GM23248 (cell line): ENCODE measurements around the gene PTPRN2. TPM values are rescaled to one million over a fixed set of nuclear protein-coding genes. Genes with fewer than 3 reads are reported as not detected.

ENCODE experiments used
- DNase-seq: peaks from one replicate; pipeline ENCODE4 v3.0.0-alpha.2; 2015
- H2AFZ ChIP-seq: fragments of 200-600 bp; sonication (generic); 2 replicates; pipeline ENCODE4 v1.6.1; 2016; ENCODE audit warnings: antibody characterized with exemption
- H3F3A ChIP-seq: fragments of 200-600 bp; sonication (generic); 2 replicates; pipeline ENCODE4 v1.6.1; 2016; ENCODE audit warnings: mild to moderate bottlenecking, antibody characterized with exemption, mixed run types; ENCODE audit not compliant: insufficient read depth
- H3K27ac ChIP-seq: fragments of 200-600 bp; sonication (generic); 2 replicates; pipeline ENCODE4 v1.5.1; 2016; ENCODE audit warnings: mild to moderate bottlenecking
- H3K27me3 ChIP-seq: fragments of 200-600 bp; sonication (generic); replicated peaks from 2 replicates; pipeline ENCODE4 v1.6.1; 2016; ENCODE audit warnings: mild to moderate bottlenecking; ENCODE audit not compliant: insufficient read depth
- H3K36me3 ChIP-seq: fragments of 200-600 bp; sonication (generic); 2 replicates; pipeline ENCODE4 v1.6.1; 2016; ENCODE audit warnings: low read depth, mild to moderate bottlenecking
- H3K4me1 ChIP-seq: fragments of 200-600 bp; sonication (generic); 2 replicates; pipeline ENCODE4 v1.6.1; 2016; ENCODE audit warnings: mild to moderate bottlenecking; ENCODE audit not compliant: insufficient read depth
- H3K4me2 ChIP-seq: fragments of 200-600 bp; sonication (generic); one replicate; pipeline ENCODE4 v1.6.1; 2016; ENCODE audit warnings: mild to moderate bottlenecking; ENCODE audit not compliant: unreplicated experiment
- H3K4me3 ChIP-seq: fragments of 200-600 bp; sonication (generic); 2 replicates; pipeline ENCODE4 v1.5.1; 2016; ENCODE audit warnings: mild to moderate bottlenecking
- H3K79me2 ChIP-seq: fragments of 200-600 bp; sonication (generic); 2 replicates; pipeline ENCODE4 v1.6.1; 2016; ENCODE audit warnings: mild to moderate bottlenecking; ENCODE audit not compliant: insufficient read depth
- H3K9ac ChIP-seq: fragments of 200-600 bp; sonication (generic); 2 replicates; pipeline ENCODE4 v1.6.1; 2016; ENCODE audit warnings: mild to moderate bottlenecking
- H3K9me2 ChIP-seq: fragments of 200-600 bp; sonication (generic); 2 replicates; pipeline ENCODE4 v1.6.1; 2016; ENCODE audit warnings: mixed run types, mild to moderate bottlenecking, moderate library complexity; ENCODE audit not compliant: insufficient read depth
- H3K9me3 ChIP-seq: fragments of 200-600 bp; sonication (generic); one replicate; pipeline ENCODE4 v1.6.1; 2017; ENCODE audit warnings: low read depth
- H4K20me1 ChIP-seq: fragments of 200-600 bp; sonication (generic); 2 replicates; pipeline ENCODE4 v1.6.0; 2016; ENCODE audit not compliant: insufficient read depth
- EZH2 ChIP-seq: fragments of 200-600 bp; sonication (generic); IDR thresholded peaks from 2 replicates; pipeline ENCODE4 v1.6.1; 2018; ENCODE audit warnings: antibody characterized with exemption, mild to moderate bottlenecking; ENCODE audit not compliant: insufficient read depth, poor library complexity, severe bottlenecking
- EZH2phosphoT487 ChIP-seq: fragments of 200-600 bp; sonication (generic); IDR thresholded peaks from 2 replicates; pipeline ENCODE4 v1.6.1; 2018; ENCODE audit warnings: antibody characterized with exemption, moderate library complexity, mild to moderate bottlenecking, low read depth; ENCODE audit not compliant: insufficient read depth
- WGBS, 2 experiments: methylation state at CpG; one replicate each; pipeline ENCODE4 v1.1.6; 2015 to 2017; ENCODE audit warnings: low lambda C conversion rate in 2 of 2, low coverage in 1 of 2; ENCODE audit errors: missing lambda C conversion rate in 2 of 2; 5-methylcytosine and 5-hydroxymethylcytosine counted together
- in situ Hi-C: fragments of 300-500 bp; cut with MboI; formaldehyde crosslinking; loops from 2 replicates; pipeline ENCODE4 v1.15.0; 2020
- polyA plus RNA-seq: library from polyadenylated mRNA; unstranded; fragments of >200 nt; fragmentation: Nextera tagmentation; extraction: Ambion mirVana; gene quantifications from 2 replicates; pipeline ENCODE4 v1.2.1, GENCODE V29; 2016
- total RNA-seq: library from RNA; depleted of rRNA; stranded (reverse); fragments of >200 nt; shearing (Covaris generic); gene quantifications from 2 replicates; pipeline ENCODE4 v1.2.3, GENCODE V29; 2014

Gene PTPRN2
- total and polyA plus RNA-seq, 2 experiments from 2014 or later: 0.13 TPM; not detected in 1

GRCh38 chr7:157846271-157846670 lies 741.4 kb downstream of the PTPRN2 start:
- Histone ChIP-seq H3K4me3 (no peak overlapping the region), H3F3A (no peaks in the 10 kb centered on the region), H3K27me3 (no peaks in the 10 kb centered on the region), H3K9ac (no peak overlapping the region), H3K9me2 (no peaks in the 10 kb centered on the region), H3K36me3 (no peaks in the 10 kb centered on the region), H3K4me1 (no peaks in the 10 kb centered on the region), H4K20me1 (no peaks in the 10 kb centered on the region), H3K79me2 (no peaks in the 10 kb centered on the region), H3K4me2 (no peak overlapping the region), H3K27ac (no peak overlapping the region), H3K9me3 (no peaks in the 10 kb centered on the region), H2AFZ (no peak overlapping the region)
- in situ Hi-C loops: no loop called here
- TF ChIP-seq EZH2: no peak
- no peak for TF ChIP-seq EZH2phosphoT487
- WGBS, 2 experiments: 20 to 27% methylated on average over 11 of the region's 11 CpGs
- DNase-seq: no peak

- H3K79me2 ChIP-seq: no peaks in the 10 kb centered on the region
- no peaks in the 10 kb centered on the region for H4K20me1 ChIP-seq
- H3K9me3 ChIP-seq: no peaks in the 10 kb centered on the region
- H3K9ac ChIP-seq: no peak overlapping the region
- H3F3A ChIP-seq: no peaks in the 10 kb centered on the region
- WGBS, 2 experiments: 64 to 66% methylated on average over 21 of the region's 21 CpGs
- no peak for TF ChIP-seq EZH2phosphoT487
- TF ChIP-seq EZH2: no peak
- H3K4me3 ChIP-seq: no peak overlapping the region
- H3K27ac ChIP-seq: no peak overlapping the region
- in situ Hi-C loops: no loop called here
- no peak overlapping the region for H2AFZ ChIP-seq
- no peaks in the 10 kb centered on the region for H3K27me3 ChIP-seq
- no peaks in the 10 kb centered on the region for H3K4me1 ChIP-seq
- H3K36me3 ChIP-seq: no peaks in the 10 kb centered on the region
- no peak overlapping the region for H3K4me2 ChIP-seq
- no peaks in the 10 kb centered on the region for H3K9me2 ChIP-seq
- no peak for DNase-seq
Observed at GRCh38 chr7:157845203-157845835, 742.3 kb downstream of the PTPRN2 start.

- no peaks in the 10 kb centered on the region for H3K79me2 ChIP-seq
- no peaks in the 10 kb centered on the region for H3K4me1 ChIP-seq
- no peaks in the 10 kb centered on the region for H3K27me3 ChIP-seq
- in situ Hi-C loops: no loop called here
- no peaks in the 10 kb centered on the region for H4K20me1 ChIP-seq
- no peak overlapping the region for H2AFZ ChIP-seq
- H3K4me2 ChIP-seq: no peak overlapping the region
- WGBS, 2 experiments: 43 to 50% methylated on average over 17 of the region's 17 CpGs
- no peaks in the 10 kb centered on the region for H3K36me3 ChIP-seq
- no peaks in the 10 kb centered on the region for H3K9me2 ChIP-seq
- H3K9me3 ChIP-seq: no peaks in the 10 kb centered on the region
- H3F3A ChIP-seq: no peaks in the 10 kb centered on the region
- TF ChIP-seq EZH2 (no peak), EZH2phosphoT487 (no peak)
- no peak overlapping the region for H3K9ac ChIP-seq
- DNase-seq: no peak
- H3K27ac ChIP-seq: no peak overlapping the region
- no peak overlapping the region for H3K4me3 ChIP-seq
Observed at GRCh38 chr7:157844611-157845010, 743.0 kb downstream of the PTPRN2 start.

- Histone ChIP-seq H3K9me3 (no peaks in the 10 kb centered on the region), H3K27me3 (no peaks in the 10 kb centered on the region), H3K4me3 (no peak overlapping the region), H3K4me1 (no peaks in the 10 kb centered on the region), H3K36me3 (no peaks in the 10 kb centered on the region), H3K9me2 (no peaks in the 10 kb centered on the region), H2AFZ (no peak overlapping the region), H3F3A (no peaks in the 10 kb centered on the region), H3K4me2 (no peak overlapping the region), H3K27ac (no peak overlapping the region), H4K20me1 (no peaks in the 10 kb centered on the region), H3K79me2 (no peaks in the 10 kb centered on the region), H3K9ac (no peak overlapping the region)
- in situ Hi-C loops: no loop called here
- no peak for TF ChIP-seq EZH2phosphoT487
- no peak for TF ChIP-seq EZH2
- WGBS, 2 experiments: 22% methylated on average over 9 of the region's 9 CpGs
- no peak for DNase-seq
Observed at GRCh38 chr7:157844141-157844540, 743.5 kb downstream of the PTPRN2 start.
